CD4-positive, alpha-beta T cell (primary cell): ENCODE measurements around the gene KIAA1671. TPM values are rescaled to one million over a fixed set of nuclear protein-coding genes. Genes with fewer than 3 reads are reported as not detected.

Experiments used
- ATAC-seq: fragments of 200-7000 bp; cut with Tn5 transposase; one replicate; pipeline ENCODE4 v1.10.0; 2022; ENCODE audit warnings: mild to moderate bottlenecking; ENCODE audit not compliant: poor library complexity
- CTCF ChIA-PET: fragments of 350-600 bp; sonication (Branson Sonifier 250); formaldehyde crosslinking; loops from one replicate; lab custom pipeline; 2021; ENCODE audit warnings: antibody characterized with exemption, inconsistent platforms; lab: Charles Lee
- POLR2A ChIA-PET: fragments of 350-600 bp; sonication (Branson Sonifier 250); formaldehyde crosslinking; loops from one replicate; lab custom pipeline; 2021; ENCODE audit warnings: antibody characterized with exemption, inconsistent platforms; lab: Charles Lee
- DNase-seq, 14 experiments: peaks; one replicate each; pipeline ENCODE4 v3.0.0-alpha.2; 2013 to 2020; ENCODE audit warnings: mixed read lengths in 2 of 14
- H3K27ac ChIP-seq, 2 donors: one replicate each; pipeline versions ENCODE4 v1.5.1 to v1.7.0; 2013; ENCODE audit warnings: low read length in 2 of 2, low read depth in 1 of 2, mild to moderate bottlenecking in 1 of 2
- H3K27me3 ChIP-seq, 2 experiments: 1 replicate in 1 of 2; 2 replicates in 1 of 2; pipeline versions ENCODE4 v1.6.1 to v1.7.0; 2013; ENCODE audit warnings: low read length in 2 of 2, control low read depth in 1 of 2, mild to moderate bottlenecking in 1 of 2, moderate library complexity in 1 of 2; ENCODE audit not compliant: insufficient read depth in 2 of 2, control insufficient read depth in 1 of 2
- H3K36me3 ChIP-seq: one replicate; pipeline ENCODE4 v1.6.1; 2013; ENCODE audit warnings: low read length, control low read depth; ENCODE audit not compliant: insufficient read depth
- H3K4me1 ChIP-seq: one replicate; pipeline ENCODE4 v1.6.1; 2013; ENCODE audit warnings: low read length, control low read depth; ENCODE audit not compliant: insufficient read depth
- H3K4me3 ChIP-seq: one replicate; pipeline ENCODE4 v1.5.1; 2013; ENCODE audit warnings: mild to moderate bottlenecking, low read length, moderate library complexity
- H3K9me3 ChIP-seq, 2 experiments: 1 replicate in 1 of 2; 2 replicates in 1 of 2; pipeline versions ENCODE4 v1.6.1 to v1.7.0; 2013; ENCODE audit warnings: low read length in 2 of 2, mild to moderate bottlenecking in 2 of 2, control low read depth in 1 of 2, moderate library complexity in 1 of 2; ENCODE audit not compliant: control insufficient read depth in 1 of 2, insufficient read depth in 1 of 2
- H3K27ac Mint-ChIP-seq: one replicate; pipeline ENCODE4 v1.8.0; 2020; ENCODE audit warnings: mixed read lengths
- H3K27me3 Mint-ChIP-seq: one replicate; pipeline ENCODE4 v1.8.0; 2021; ENCODE audit warnings: mixed read lengths
- H3K36me3 Mint-ChIP-seq: one replicate; pipeline ENCODE4 v1.8.0; 2021; ENCODE audit warnings: low read depth, mixed read lengths
- H3K4me1 Mint-ChIP-seq: one replicate; pipeline ENCODE4 v1.8.0; 2021; ENCODE audit warnings: low read depth, mixed read lengths
- H3K4me3 Mint-ChIP-seq: one replicate; pipeline ENCODE4 v1.8.0; 2020; ENCODE audit warnings: mild to moderate bottlenecking, mixed read lengths
- H3K9me3 Mint-ChIP-seq: one replicate; pipeline ENCODE4 v1.8.0; 2020; ENCODE audit warnings: mixed read lengths
- intact Hi-C, 2 experiments: fragments of 100-400 bp; cut with DNase I in 1 of 2; cut with micrococcal nuclease in 1 of 2; formaldehyde crosslinking; loops; one replicate each; pipeline versions ENCODE4 v1.15.1 to v1.9.0; 2023 to 2025; cut with DNase I, micrococcal nuclease
- total RNA-seq, 174 experiments: library from RNA in 2 of 174; stranded (reverse) in 2 of 174; gene quantifications; one replicate each; pipeline ENCODE4 v1.2.3 and lab custom pipeline; 2021 to 2026
- TF ChIP-seq, protein P1 (sequence below): fragments of 200-600 bp; IDR thresholded peaks from one replicate; pipeline ENCODE4 v1.8.0; 2022; ENCODE audit warnings: antibody characterized with exemption, mild to moderate bottlenecking

Gene KIAA1671
- total RNA-seq, 2 experiments from 2014 or later = 2.6 to 2.9 TPM

DNA sequence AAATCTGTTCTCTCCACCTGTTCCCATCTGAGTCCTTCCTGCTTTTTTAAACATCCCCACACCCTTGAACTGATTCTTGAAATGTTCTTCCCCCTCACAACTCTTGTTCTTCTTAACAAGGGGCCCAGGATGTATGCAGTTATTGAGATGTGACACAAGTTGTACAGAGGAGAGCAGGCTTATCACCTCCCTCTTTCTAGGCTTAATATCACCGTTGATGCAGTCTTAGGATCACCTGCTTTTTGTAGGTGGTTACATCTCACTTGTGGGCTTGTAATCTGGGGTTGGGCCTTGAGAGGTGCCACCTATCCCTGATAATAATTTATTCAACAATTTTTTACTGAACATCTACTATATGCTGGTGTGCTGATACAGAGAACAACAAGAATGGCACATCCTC, 253.3 kb downstream of the KIAA1671 start:
- POLR2A ChIA-PET = no interaction called here
- CTCF ChIA-PET = no interaction called here
- no peaks in the 10 kb centered on the region for H3K4me1 Mint-ChIP-seq
- intact Hi-C loops = no loop called here
- TF ChIP-seq, protein P1, sequence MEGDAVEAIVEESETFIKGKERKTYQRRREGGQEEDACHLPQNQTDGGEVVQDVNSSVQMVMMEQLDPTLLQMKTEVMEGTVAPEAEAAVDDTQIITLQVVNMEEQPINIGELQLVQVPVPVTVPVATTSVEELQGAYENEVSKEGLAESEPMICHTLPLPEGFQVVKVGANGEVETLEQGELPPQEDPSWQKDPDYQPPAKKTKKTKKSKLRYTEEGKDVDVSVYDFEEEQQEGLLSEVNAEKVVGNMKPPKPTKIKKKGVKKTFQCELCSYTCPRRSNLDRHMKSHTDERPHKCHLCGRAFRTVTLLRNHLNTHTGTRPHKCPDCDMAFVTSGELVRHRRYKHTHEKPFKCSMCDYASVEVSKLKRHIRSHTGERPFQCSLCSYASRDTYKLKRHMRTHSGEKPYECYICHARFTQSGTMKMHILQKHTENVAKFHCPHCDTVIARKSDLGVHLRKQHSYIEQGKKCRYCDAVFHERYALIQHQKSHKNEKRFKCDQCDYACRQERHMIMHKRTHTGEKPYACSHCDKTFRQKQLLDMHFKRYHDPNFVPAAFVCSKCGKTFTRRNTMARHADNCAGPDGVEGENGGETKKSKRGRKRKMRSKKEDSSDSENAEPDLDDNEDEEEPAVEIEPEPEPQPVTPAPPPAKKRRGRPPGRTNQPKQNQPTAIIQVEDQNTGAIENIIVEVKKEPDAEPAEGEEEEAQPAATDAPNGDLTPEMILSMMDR = no peak
- H3K9me3 ChIP-seq = no peaks in the 10 kb centered on the region
- H3K36me3 ChIP-seq = no peaks in the 10 kb centered on the region
- DNase-seq (no peak), ATAC-seq (no peak)
- H3K36me3 Mint-ChIP-seq = no peaks in the 10 kb centered on the region
- no peak overlapping the region for H3K4me3 ChIP-seq
- H3K27me3 ChIP-seq = no peaks in the 10 kb centered on the region
- H3K4me3 Mint-ChIP-seq = no peak overlapping the region
- H3K27ac ChIP-seq = no peak overlapping the region
- H3K9me3 Mint-ChIP-seq = no peaks in the 10 kb centered on the region
- H3K27me3 Mint-ChIP-seq = no peaks in the 10 kb centered on the region
- H3K27ac Mint-ChIP-seq = no peak overlapping the region
- no peaks in the 10 kb centered on the region for H3K4me1 ChIP-seq

DNA sequence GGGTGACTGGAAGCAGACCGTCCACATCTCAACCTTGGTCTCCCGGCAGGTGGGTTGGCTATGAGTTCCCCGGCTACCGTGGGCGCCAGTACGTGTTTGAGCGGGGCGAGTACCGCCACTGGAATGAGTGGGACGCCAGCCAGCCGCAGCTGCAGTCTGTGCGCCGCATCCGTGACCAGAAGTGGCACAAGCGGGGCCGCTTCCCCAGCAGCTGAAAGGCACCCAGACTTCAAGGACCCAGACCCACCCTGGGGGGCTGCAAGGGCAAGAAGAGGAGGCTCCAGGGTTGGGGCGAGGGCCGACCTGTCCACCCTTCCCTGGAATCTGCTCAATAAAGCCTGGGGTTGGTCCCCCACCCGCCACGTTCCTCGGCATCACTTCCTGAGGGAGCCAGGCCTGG, 254.5 kb downstream of the KIAA1671 start:
- Mint-ChIP-seq H3K4me3 (no peak overlapping the region), H3K4me1 (no peaks in the 10 kb centered on the region), H3K9me3 (no peaks in the 10 kb centered on the region), H3K27ac (no peak overlapping the region), H3K36me3 (no peaks in the 10 kb centered on the region), H3K27me3 (no peaks in the 10 kb centered on the region)
- no peaks in the 10 kb centered on the region for H3K27me3 ChIP-seq
- DNase-seq (no peak), ATAC-seq (no peak)
- CTCF ChIA-PET = no interaction called here
- H3K36me3 ChIP-seq = no peaks in the 10 kb centered on the region
- intact Hi-C loops = no loop called here
- TF ChIP-seq, protein P1 = no peak
- POLR2A ChIA-PET = no interaction called here
- H3K27ac ChIP-seq = no peak overlapping the region
- no peak overlapping the region for H3K4me3 ChIP-seq
- no peaks in the 10 kb centered on the region for H3K9me3 ChIP-seq
- no peaks in the 10 kb centered on the region for H3K4me1 ChIP-seq

DNA sequence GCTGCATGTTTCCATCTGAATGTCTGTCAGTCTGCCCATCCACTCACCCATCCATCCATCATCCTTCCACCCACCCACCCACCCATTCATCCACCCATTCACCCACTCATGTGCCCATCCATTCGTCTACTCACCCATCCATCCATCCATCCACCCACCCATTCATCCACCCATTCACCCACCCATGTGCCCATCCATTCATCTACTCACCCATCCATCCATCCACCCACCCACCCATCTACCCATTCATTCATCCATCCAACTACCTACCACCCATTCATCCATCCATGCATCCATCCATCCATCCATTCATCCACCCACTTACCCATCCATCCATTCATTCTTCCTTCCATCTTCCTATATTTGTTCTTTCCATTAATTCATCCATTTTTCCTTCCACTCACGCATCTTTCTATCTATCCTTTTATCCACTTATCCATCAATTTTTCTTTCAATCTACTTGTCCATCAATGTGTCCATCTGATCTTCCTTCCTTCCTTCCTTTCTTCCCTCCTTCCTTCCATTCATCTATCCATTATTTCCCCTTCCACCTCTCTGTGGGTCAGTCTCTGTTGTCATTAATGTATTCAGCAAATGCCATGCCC, 255.1 kb downstream of the KIAA1671 start:
- TF ChIP-seq, protein P1 = no peak
- Histone ChIP-seq H3K4me1 (no peaks in the 10 kb centered on the region), H3K27ac (no peak overlapping the region), H3K4me3 (no peak overlapping the region), H3K27me3 (no peaks in the 10 kb centered on the region), H3K9me3 (no peaks in the 10 kb centered on the region), H3K36me3 (no peaks in the 10 kb centered on the region)
- Mint-ChIP-seq H3K27me3 (no peaks in the 10 kb centered on the region), H3K27ac (no peak overlapping the region), H3K4me1 (no peaks in the 10 kb centered on the region), H3K9me3 (no peaks in the 10 kb centered on the region), H3K36me3 (no peaks in the 10 kb centered on the region), H3K4me3 (no peak overlapping the region)
- CTCF ChIA-PET = no interaction called here
- no peak for DNase-seq
- intact Hi-C loops = no loop called here
- ATAC-seq = no peak
- POLR2A ChIA-PET = no interaction called here
